Body of pancreas (tissue), 4 donors: ENCODE data around the gene CTIF. TPM values are rescaled to one million over a fixed set of nuclear protein-coding genes. Genes with fewer than 3 reads are reported as not detected.

Experiments used
- ATAC-seq: fragments of 150-250 bp; one replicate; pipeline ENCODE4 v1.9.1; 2016
- DNase-seq, 4 donors: peaks; one replicate each; pipeline ENCODE4 v3.0.0-alpha.2; 2019
- H3K27ac ChIP-seq, 4 donors: fragments of 200-600 bp; sonication (generic); 1 replicate in 3 of 4; 2 replicates in 1 of 4; pipeline versions ENCODE4 v1.5.1 to v1.6.1; 2016 to 2019; ENCODE audit warnings: mild to moderate bottlenecking in 1 of 4, mixed read lengths in 1 of 4, moderate library complexity in 1 of 4
- H3K27me3 ChIP-seq, 2 donors: fragments of 200-600 bp; sonication (generic); one replicate each; pipeline ENCODE4 v1.6.0; 2016; ENCODE audit warnings: mild to moderate bottlenecking in 1 of 2
- H3K36me3 ChIP-seq, 2 donors: fragments of 200-600 bp; sonication (generic); replicated peaks in 1 of 2; 2 replicates each; pipeline ENCODE4 v1.5.1; 2016; ENCODE audit warnings: low read depth in 2 of 2; ENCODE audit not compliant: insufficient read depth in 1 of 2
- H3K4me1 ChIP-seq: fragments of 200-600 bp; sonication (generic); one replicate; pipeline ENCODE4 v1.6.0; 2016
- H3K4me3 ChIP-seq, 2 donors: fragments of 200-600 bp; sonication (generic); 1 replicate in 1 of 2; 2 replicates in 1 of 2; pipeline ENCODE4 v1.5.1; 2016 to 2019
- H3K9me3 ChIP-seq, 3 donors: fragments of 200-600 bp; sonication (generic); 1 replicate in 2 of 3; 2 replicates in 1 of 3; pipeline ENCODE4 v1.5.1; 2016
- POLR2A ChIP-seq, 3 donors: fragments of 450-650 bp; IDR thresholded peaks; one replicate each; pipeline ENCODE4 v1.6.1; 2016; ENCODE audit warnings: antibody characterized with exemption in 3 of 3, mild to moderate bottlenecking in 2 of 3
- WGBS, 2 donors: methylation state at CpG; one replicate each; pipeline ENCODE4 v1.1.5; 2017; 5-methylcytosine and 5-hydroxymethylcytosine counted together
- intact Hi-C: fragments of 100-400 bp; cut with DNase I; formaldehyde crosslinking; loops from one replicate; pipeline ENCODE4 v1.15.1; 2023
- total RNA-seq, 2 donors: library from RNA; depleted of rRNA; stranded (reverse); fragments of >200 nt; gene quantifications; one replicate each; pipeline ENCODE4 v1.1.0, GENCODE V29; 2016
- TF ChIP-seq, protein P1 (sequence below), 7 experiments: fragments of 450-650 bp in 4 of 7; fragments of 200-600 bp in 3 of 7; sonication (generic) in 3 of 7; IDR thresholded peaks; one replicate each; pipeline ENCODE4 v1.5.1; 2016 to 2019; ENCODE audit warnings: antibody characterized with exemption in 7 of 7

The CTIF gene
- total RNA-seq, 2 donors from 2014 or later = 18.7 to 24.4 TPM

DNA sequence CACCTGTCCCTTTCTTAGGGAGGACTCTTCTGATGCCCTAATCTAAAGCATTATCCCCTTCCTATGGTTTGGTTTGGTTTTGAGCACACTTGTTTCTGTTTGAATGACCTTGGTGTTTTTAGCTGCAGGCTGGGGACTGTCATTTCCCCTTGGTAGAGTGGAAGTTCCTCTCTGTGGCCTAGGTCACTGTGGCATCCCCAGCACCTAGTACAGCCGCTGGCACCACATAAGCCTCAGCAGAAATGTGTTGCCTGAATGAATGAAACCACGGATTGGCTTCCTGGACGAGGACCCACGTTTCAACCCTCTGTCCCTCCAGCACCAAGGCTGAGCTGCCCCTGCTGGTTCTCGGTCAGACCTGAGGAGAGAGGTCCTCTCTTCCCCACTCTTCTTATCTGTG is 159.9 kb downstream of the CTIF start:
- H3K9me3 ChIP-seq = no peaks in the 10 kb centered on the region
- no peak overlapping the region for H3K4me3 ChIP-seq
- intact Hi-C loops = no loop called here
- WGBS, 2 donors = 63% methylated on average over 5 of the region's 5 CpGs; no CpG with 5 or more reads in 1 of the 2 donors
- ATAC-seq = no peak
- DNase-seq = no peak
- H3K4me1 ChIP-seq = no peaks in the 10 kb centered on the region
- no peak overlapping the region for H3K27ac ChIP-seq
- H3K27me3 ChIP-seq = no peaks in the 10 kb centered on the region
- H3K36me3 ChIP-seq = no peaks in the 10 kb centered on the region
- TF ChIP-seq, protein P1, sequence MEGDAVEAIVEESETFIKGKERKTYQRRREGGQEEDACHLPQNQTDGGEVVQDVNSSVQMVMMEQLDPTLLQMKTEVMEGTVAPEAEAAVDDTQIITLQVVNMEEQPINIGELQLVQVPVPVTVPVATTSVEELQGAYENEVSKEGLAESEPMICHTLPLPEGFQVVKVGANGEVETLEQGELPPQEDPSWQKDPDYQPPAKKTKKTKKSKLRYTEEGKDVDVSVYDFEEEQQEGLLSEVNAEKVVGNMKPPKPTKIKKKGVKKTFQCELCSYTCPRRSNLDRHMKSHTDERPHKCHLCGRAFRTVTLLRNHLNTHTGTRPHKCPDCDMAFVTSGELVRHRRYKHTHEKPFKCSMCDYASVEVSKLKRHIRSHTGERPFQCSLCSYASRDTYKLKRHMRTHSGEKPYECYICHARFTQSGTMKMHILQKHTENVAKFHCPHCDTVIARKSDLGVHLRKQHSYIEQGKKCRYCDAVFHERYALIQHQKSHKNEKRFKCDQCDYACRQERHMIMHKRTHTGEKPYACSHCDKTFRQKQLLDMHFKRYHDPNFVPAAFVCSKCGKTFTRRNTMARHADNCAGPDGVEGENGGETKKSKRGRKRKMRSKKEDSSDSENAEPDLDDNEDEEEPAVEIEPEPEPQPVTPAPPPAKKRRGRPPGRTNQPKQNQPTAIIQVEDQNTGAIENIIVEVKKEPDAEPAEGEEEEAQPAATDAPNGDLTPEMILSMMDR (IDR thresholded peaks at IDR 0.05) = no peak
- TF ChIP-seq POLR2A (IDR thresholded peaks at IDR 0.05) = no peak

DNA sequence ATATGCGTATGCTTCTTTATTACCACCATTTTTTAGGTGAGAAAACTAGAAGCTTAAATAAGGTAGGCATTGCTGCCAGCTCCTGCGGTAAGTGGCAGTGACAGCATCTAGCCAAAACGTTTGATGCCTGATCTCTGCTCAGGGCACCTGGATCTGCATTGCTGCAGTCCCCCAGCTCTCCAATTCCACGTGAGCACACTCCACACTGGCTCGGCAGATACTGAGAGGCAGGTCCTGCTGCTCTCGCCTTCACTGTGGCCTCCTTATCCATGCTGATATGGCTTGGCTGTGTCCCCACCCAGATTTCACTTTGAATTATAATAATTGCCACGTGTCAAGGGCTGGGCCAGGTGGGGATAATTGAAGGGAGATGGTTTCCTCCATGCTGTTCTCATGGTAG is 160.9 kb downstream of the CTIF start:
- H3K36me3 ChIP-seq = no peaks in the 10 kb centered on the region
- TF ChIP-seq, protein P1 (IDR thresholded peaks at IDR 0.05) = no peak
- no peak for TF ChIP-seq POLR2A (IDR thresholded peaks at IDR 0.05)
- no peak for ATAC-seq
- H3K27me3 ChIP-seq = no peaks in the 10 kb centered on the region
- no peak overlapping the region for H3K4me3 ChIP-seq
- WGBS, 2 donors = 76 to 83% methylated on average over 7 of the region's 7 CpGs
- H3K4me1 ChIP-seq = no peaks in the 10 kb centered on the region
- no peaks in the 10 kb centered on the region for H3K9me3 ChIP-seq
- intact Hi-C loops = no loop called here
- no peak overlapping the region for H3K27ac ChIP-seq
- DNase-seq = no peak

DNA sequence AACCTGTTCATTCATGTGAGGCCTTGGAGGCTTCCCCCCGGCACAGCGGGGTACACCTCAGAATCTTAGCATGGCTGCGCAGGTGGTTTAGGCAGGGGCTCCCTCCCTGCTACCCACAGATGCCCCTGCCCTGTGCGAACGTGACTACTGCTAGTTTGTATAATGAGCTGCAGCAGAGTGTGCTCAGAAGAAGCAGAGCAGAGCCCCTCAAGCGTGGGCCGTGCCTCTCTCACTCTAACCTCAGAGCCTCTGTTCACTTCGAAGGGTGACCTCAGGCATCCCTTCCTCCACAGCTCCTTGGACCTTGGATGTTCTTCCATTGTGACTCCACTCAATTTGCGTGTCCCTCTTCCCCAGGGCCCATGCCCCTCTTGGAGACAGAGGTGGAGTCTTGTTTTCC is 161.6 kb downstream of the CTIF start:
- TF ChIP-seq, protein P1 (IDR thresholded peaks at IDR 0.05) = no peak
- TF ChIP-seq POLR2A (IDR thresholded peaks at IDR 0.05) = no peak
- 95 to 98% methylated on average over 7 to 9 of the region's 9 CpGs for WGBS, 2 donors
- Histone ChIP-seq H3K9me3 (no peaks in the 10 kb centered on the region), H3K4me3 (no peak overlapping the region), H3K36me3 (no peaks in the 10 kb centered on the region), H3K27ac (no peak overlapping the region), H3K27me3 (no peaks in the 10 kb centered on the region), H3K4me1 (no peaks in the 10 kb centered on the region)
- ATAC-seq = no peak
- no peak for DNase-seq
- intact Hi-C loops = no loop called here

DNA sequence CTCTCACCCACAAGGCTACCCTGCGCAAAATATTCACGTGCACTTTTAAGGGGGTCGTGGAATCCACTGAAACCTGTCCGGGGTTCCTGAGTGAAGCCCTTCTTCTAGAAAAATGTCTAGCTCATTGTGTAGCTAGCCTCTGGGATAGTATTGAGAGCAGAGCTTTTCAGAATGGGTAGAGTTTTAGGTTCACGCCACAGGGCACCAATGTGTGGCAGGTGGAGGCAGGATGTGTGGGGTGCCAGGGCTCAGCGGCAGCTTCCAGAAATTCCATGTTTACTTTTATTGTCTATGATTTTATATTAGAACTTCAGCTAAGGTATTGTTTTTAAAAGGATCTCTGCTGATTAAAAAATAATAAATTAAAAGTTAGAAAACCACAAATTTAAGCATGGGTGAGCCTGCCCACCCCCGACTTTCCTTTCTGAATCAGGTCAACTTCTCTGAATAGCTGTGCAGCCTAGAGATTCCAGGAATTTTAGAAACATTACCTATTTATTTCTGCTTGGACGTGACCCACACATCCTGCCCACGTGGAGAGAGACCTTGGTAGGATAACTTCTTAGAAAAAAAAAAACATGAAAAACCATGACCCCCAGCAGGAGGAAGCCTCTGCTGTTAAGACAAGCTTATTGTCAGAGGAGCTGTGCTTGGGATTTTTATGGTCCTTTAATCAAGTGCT is 163.7 kb downstream of the CTIF start:
- no peaks in the 10 kb centered on the region for H3K9me3 ChIP-seq
- H3K4me3 ChIP-seq = no peak overlapping the region
- intact Hi-C loops = no loop called here
- no peaks in the 10 kb centered on the region for H3K27me3 ChIP-seq
- no peak for DNase-seq
- no peaks in the 10 kb centered on the region for H3K4me1 ChIP-seq
- TF ChIP-seq, protein P1 (IDR thresholded peaks at IDR 0.05) = no peak
- no peak for TF ChIP-seq POLR2A (IDR thresholded peaks at IDR 0.05)
- no peak for ATAC-seq
- no peaks in the 10 kb centered on the region for H3K36me3 ChIP-seq
- H3K27ac ChIP-seq = no peak overlapping the region
- 80 to 85% methylated on average over 9 of the region's 9 CpGs for WGBS, 2 donors

DNA sequence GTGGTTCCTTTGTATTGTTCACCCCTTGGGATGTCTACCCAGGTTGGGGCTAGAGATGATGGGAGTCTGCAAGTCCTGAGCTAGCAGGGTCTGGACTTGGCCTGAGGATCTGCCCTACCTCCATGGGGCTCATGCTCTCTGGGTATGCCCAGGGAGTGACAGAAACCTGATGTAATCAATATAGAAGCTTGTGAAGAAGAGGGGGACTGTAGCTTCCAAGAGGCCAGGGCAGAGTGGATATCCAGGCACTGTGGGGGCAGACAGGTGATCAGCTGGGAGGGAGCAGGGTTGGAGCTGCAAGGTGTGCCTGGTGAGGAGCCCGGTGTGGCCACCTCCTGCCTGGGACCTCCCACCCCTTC is 164.2 kb downstream of the CTIF start:
- Histone ChIP-seq H3K4me3 (no peak overlapping the region), H3K36me3 (no peaks in the 10 kb centered on the region), H3K27me3 (no peaks in the 10 kb centered on the region), H3K4me1 (no peaks in the 10 kb centered on the region), H3K9me3 (no peaks in the 10 kb centered on the region), H3K27ac (no peak overlapping the region)
- WGBS, 2 donors = 86 to 100% methylated on average over 1 of the region's 1 CpG
- intact Hi-C loops = no loop called here
- ATAC-seq (no peak), DNase-seq (no peak)
- TF ChIP-seq, protein P1 (IDR thresholded peaks at IDR 0.05) = no peak
- TF ChIP-seq POLR2A (IDR thresholded peaks at IDR 0.05) = no peak
